GM04504 (cell line): ENCODE results near the gene PIEZO1.

Experiments
- DNase-seq: peaks from one replicate; pipeline ENCODE4 v3.0.0-alpha.2; 2012; ENCODE audit warnings: low read depth

The PIEZO1 gene

DNA sequence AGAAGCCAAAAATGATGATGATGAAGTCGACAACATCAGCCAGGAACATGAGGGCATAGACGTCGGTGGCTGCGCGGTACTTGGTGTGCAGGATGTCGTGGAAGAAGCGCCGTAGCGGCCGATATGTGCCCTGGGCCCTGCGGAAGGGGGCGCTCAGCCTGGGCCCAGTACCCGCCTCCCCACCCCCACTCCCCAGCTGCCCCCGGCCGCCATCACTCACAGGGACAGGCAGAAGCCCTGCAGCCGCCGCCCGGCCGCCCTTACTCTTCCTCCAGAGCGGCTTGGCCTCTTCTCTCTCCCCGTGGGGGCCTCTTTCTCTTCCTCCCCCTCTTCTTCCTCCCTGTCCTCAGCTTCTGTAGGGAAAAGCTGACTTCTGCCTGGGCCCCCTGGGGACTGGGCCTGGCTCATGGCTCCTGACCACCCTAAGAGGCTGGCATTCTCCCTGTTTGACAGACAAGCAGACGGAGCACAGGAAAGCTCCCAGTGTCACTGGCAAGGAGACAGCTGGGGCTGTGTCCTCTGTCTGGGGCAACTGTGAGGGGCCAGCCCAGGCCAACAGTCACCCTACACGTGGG, 64.5 kb downstream of the PIEZO1 start:
- DNase-seq, result no peak

DNA sequence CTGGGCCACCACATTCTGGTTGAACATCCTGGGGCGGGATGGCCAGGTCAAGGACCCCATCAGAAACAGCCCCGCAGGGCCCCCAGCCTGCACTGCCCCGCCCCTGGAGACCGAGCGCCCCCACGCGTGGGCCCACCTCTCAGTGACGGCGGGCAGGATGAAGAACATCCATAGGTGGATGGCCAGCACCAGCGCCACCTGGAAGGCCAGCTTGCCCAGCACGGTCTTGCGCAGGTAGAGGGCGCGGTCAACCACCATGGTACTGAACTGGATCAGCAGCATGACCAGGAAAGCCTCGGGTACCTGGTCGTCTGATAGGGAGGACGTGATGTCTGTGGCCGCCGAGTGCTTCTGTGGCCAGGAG, 65.1 kb downstream of the PIEZO1 start:
- no peak for DNase-seq

DNA sequence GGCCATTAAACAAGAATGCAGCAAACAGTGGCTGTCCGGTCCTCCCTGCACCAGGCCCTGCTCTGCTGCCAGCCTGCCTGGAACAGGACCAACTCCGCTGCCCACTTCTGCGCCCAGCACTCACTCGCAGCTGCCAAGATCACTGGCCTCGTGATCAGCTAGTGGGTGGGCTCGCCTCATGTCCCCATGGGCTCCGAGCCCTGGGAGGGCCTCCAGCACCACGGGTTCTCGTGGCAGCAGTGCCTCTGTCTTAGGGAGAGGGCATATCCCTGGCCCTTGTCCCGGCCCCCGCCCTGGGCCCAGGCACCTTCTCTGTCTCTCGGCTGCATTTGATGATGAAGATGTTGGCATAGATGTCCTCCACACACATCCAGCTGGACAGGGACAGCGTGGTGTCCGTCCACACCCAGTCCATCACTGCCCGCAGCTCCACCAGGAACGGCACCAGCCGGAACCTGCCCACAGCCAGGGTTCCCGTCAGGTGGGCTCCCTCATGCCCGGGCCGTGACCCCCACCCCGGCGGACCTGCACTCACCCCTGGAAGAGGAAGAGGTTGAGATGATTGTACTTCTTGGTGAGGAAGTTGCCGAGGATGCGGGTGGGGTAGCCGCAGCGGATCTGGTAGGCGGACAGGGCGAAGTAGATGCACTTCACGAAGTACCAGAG, 65.6 kb downstream of the PIEZO1 start:
- no peak for DNase-seq

DNA sequence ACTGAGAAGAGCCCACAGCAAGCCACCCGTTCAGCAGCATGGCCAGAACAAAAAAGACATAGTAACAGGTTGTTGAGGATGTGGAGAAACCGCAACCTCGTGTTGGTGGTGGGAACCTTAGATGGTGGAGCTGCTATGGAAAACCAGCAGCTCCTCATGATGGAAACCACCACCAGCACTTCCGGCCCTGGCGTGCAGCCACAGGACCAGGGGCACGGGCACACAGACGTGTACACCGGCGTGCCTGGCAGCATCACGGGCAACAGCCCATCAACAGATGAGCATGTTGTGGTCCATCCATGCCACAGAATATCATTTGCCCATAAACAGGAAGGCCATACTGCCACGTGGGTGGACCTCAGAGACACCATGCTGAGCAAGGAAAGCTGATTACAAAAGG, 66.8 kb downstream of the PIEZO1 start:
- DNase-seq, result no peak

DNA sequence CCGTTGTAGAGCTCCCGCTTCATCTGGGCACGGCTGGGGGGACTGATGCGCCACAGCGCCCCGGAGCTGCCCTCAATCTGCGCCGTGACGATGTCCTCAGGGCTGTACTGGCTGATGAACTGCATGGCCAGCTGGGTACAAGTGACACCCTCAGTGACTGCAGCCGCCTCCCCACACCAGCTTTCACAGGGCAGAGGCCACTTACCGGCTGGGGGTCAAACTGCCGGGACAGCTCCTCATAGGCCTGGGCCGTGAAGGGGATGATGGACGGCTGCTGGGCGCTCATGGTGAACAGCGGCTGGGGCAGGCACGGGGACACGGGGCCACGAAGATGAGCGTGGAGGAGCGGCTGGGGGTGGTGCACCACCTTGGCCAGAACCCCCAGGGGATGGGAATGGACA, 68.4 kb downstream of the PIEZO1 start:
- no peak for DNase-seq

DNA sequence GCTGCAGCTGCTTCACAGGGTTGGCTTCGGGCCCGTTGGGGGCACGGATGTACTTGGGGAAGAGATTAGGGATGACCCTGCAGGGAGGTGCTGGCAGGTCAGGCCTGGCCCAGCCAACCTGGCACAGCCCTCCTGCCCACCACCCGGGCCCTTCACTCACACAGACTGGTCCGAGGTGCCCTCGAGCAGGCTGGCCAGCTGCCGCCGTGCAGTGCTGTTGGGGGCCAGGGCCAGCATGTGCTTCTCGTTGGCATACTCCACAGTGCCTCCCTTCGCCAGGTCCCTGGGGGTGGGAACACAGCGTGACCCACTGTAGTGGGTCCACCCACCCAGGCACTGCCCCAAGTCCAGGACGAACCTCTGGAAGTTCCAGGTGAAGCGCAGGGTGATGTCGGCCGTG, 68.8 kb downstream of the PIEZO1 start:
- no peak for DNase-seq

DNA sequence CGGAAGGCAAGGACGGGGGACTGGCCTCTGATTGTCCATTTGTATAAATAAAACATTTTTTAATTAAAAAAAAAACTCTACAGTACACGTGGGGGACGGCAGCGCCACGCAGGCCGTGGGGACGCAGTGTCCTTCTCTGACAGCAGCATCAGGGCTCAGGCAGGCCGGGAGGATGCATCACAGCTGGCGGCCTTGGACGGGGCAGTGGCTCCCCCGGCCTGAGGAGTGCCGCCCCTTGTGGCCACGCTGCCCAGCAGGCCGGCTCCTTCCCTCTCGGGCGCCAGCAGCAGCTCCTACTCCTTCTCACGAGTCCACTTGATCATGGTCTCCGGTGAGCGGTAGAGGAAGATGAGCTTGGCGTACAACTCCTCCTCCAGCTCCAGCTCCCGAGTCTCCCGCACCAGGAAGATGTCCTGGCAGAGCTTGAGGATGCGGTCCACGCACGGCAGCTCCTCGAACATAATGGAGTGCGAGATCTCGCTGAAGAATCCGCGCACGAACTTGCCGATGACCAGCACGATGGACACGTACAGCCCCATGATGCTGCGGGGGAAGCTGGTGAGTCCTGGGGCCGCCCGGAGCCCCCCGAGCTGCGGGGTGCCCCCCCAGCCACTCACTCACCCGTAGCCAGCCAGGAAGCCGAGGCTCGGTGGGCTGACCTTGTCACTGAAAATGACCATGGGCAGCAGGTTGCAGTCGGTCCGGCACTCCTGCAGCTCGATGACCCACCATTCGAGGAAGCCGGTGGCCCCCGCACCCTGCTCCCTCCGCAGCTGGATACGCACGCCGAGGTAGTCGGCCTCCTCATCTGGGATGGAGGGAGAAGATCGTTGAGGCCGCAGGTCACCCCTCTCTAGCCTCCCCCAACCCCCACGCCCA, 69.5 kb downstream of the PIEZO1 start:
- DNase-seq, result no peak

DNA sequence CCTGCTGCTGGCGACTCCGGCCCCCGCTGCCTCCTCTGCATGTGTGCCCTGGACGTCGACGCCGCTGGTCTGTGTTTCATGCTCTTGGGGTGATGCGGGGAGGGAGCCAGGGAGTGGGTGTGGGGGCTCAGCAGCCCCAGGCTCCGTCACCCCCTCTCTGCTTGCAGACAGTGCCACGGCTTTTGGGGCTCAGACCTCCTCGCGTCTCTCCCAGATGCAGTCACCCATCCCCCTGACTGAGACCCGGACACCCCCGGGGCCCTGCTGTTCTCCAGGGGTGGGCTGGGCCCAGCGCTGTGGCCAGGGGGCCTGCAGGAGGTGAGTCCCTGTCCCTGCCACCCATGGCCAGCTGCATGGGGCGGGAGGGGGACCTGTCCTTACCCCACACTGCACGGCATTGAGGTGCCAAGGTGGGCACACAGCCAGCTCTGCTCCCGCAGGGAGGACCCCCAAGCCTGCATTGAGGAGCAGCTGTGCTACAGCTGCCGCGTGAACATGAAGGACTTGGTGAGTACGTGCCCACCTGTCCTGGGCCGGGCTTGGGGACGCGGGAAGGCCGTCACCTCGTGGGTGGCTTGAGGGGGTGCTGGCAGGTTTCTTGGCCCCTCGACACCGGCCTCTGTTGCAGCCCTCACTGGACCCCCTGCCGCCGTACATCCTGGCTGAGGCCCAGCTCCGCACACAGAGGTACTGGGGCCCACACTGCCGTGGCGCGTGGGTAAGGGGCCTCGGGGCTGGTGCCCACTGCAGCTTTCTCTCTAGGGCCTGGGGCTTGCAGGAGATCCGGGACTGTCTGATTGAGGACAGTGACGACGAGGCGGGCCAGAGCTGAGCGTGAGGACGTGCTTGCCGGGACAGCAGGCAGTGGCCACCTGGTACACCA, 70.4 kb downstream of the PIEZO1 start:
- DNase-seq, result no peak

DNA sequence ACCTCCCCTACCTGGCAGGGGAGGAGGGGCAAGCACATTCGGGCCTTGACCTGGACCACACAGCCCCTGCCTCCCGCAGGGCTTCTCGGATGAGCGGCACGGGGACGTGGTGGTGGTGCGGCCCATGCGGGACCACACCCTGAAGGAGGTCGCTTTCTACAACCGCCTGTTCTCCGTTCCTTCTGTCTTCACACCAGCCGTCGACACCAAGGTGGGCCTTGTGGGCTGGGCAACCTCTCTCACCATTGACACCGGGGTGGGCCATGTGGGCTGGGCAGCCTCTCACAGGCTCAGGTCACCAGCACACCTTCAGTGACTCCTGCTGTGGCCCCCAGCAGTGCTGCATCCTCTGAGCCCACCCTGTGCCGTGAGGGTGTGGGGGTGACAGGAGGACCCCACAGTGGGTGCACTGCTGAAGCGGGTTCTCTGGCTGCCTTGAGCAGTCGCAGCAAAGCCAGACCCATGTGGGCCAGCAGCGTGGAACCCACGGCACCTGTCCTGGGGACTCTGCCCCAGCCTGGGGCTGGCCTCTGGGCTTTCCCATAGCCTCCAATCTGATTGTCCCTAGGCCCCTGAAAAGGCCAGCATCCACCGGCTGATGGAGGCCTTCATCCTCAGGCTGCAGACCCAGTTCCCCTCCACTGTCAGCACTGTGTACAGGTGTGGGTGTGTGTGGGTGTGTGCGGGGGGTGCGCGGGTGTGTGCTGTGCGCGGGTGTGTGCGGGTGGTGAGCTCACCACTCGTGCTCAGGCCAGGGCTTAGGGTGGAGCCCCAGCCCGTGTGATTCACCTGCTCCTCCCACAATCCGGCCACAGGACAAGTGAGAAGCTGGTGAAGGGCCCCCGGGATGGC, 71.2 kb downstream of the PIEZO1 start:
- no peak for DNase-seq

DNA sequence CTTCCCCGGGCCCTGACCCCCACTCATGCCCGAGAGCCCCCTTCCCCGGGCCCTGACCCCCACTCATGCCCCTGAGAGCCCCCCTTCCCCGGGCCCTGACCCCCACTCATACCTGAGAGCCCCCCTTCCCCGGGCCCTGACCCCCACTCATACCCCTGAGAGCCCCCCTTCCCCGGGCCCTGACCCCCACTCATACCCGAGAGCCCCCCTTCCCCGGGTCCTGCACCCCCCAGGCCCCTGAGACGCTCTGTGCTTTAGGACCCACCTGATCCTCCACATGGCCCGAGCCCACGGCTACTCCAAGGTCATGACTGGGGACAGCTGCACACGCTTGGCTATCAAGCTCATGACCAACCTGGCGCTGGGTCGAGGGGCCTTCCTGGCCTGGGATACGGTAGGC, 72.0 kb downstream of the PIEZO1 start:
- no peak for DNase-seq

DNA sequence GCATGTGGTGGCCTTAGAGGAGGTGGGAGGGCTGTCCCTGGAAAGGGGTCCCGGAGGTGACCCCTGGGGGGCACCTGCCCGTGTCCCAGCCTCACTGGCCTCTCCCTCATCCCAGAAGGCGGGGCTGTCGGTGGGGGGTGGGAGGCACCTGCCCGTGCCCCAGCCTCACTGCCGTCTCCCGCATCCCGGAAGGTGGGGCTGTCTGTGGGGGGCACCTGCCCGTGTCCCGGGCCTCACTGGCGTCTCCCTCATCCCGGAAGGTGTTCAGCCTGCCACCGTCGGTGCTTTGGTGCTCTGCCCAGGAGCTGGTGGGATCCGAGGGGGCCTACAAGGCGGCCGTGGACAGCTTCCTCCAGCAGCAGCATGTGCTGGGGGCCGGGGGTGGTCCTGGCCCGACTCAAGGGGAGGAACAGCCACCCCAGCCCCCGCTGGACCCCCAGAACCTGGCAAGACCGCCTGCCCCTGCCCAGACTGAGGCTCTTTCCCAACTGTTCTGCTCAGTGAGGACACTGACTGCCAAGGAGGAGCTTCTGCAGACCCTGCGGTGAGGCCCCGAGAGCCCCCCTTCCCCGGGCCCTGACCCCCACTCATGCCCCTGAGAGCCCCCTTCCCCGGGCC, 72.5 kb downstream of the PIEZO1 start:
- no peak for DNase-seq

DNA sequence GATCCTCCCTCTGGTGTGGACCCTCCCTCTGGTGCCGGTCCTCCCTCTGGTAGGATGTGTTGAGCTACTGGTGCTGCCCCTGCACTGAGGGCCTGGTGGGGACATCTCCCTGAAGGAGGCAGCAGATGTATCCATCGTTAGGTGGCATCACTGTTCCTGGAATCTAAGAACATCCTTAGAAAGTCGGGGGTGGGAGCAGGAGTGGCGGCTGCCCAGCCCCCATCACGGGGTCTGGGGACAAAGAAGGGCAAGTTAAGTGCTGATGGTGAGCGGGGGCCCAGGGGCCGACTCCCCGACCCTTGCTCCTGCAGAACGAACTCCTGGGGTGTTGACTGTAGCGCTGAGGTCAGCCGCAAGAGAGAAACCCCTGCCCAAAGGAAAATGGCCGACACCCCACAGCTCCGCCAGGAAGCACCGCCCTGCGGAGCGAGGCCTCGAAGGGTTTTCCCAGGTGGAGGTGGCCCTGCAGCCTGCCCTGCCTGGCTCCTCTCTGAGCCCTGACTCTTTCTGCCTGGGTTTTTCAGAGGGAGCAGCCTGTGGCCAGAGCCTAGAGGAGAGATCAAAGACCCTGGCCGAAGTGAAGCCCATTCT, 73.2 kb downstream of the PIEZO1 start:
- no peak for DNase-seq

DNA sequence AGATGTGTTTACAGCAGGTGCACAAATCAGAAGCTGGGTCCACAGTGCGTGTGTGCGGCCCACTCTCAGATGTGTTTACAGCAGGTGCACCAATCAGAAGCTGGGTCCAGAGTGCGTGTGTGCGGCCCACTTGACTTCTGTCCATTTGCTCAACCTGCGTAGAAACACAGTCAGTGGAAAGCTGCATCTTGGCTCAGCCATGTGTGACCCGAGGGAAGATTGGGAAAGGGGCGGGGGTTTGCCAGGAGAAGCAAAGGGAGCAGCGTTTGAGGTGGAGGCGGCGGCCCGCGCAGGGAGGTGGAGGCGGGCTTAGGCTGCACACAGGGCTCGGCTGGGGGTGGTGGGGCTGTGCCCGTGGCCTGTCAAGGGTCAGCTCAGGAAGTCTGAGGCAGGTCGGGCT, 74.5 kb downstream of the PIEZO1 start:
- DNase-seq, result no peak

DNA sequence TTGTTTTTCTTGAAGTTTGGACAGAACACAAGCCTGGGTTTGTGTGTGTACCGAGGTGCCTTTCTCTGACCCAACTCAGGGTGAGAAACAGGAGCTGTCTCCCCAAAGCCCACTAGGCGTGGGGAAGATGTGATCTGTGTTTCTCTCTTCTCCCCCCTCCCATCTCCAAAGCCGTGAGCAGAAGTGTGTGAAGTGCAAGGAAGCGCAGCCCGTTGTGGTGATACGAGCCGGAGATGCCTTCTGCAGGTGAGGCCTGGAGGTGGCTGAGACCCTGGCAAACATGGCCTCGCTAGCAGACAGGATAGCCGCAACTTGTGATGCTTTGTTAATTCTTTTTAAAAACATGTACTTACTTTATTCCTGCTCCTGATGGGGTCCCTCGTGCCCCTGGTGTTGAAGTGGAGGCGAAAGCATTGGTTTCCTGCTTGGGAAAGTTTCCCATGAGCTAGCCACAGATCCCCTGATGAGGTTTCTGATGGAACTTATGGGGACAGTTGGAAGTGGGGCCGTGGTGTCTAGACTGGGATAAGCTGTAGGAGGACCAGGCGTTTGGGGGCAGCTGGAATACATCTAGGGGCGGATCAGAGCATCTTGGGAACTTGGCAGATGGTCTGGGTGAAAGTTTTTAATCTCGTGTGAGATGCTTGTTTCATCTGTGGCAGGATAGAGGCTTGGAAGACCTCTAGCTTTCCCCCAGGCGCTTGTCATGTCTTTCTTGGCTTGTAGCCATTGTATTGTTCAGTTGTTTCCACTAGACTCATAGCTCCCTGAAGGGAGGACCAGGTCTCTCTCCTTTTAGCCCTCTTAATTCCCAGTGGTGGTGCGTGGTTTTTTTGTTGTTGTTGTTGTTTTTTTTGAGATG, 77.8 kb downstream of the PIEZO1 start:
- no peak for DNase-seq

DNA sequence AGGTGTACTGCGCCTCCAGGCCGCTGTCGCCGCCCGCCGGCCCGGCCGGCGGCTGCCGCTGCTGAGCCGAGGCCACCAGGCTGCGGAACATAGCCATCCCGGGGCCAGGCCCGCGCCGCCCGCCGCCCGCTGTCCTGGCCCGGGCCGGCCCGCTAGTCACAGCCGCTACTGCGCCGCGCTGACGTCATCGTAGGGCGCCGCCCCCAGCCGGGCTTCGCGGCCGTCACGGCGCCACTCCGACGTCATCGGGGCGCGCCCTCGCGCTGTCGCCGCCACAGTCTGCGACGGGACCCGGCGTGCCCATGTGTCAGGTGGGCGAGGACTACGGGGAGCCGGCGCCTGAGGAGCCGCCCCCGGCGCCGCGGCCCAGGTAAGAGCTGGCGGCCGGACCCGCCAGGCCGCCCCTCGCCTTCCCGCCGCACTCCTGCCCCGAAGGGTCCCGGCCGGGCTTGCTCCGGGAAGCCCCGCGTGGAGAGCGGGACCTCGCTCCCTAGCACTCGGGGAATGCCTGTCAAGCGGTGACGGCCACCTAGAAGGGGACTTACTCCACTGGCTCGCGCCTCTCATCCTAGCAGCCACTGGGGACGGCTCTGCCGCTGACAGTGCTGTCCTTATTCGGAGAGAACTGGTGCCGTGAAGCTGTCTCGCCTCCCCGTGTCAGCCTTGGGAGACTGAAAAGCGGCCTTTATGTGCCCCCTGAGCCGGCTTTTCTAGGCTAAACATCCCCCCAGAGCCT, 78.6 kb downstream of the PIEZO1 start, which contains the start of the genes CTU2 and RNF166:
Gene CTU2 (plus strand): TSS at position 275 of the 736 bp plus-strand sequence. CDS start 28 bp downstream, at position 303.
Gene RNF166 (minus strand): TSS at position 180 of the 736 bp plus-strand sequence. CDS start 83 bp downstream, at position 97.
- peak; percentile 69 for DNase-seq

DNA sequence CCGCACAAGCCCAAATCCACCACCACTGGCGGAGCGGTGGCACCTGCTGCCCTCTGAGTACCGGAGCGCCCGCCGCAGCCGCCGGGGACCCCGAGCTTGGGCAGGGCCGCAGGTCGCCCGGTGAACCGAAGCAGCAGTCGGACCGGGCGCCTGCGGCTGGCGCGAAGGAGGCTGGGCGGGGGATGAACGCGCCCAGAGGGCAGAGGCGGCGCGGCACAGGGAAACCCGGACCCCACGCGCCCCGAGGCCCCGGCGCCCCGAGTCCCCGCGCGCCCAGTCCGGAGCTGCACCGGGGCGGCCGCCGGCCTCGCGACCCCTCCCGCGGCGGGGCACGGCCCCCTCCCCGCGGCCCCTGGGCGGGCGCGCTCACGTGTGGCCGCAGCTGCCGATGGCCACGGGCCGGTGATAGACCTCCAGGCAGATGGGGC, 79.2 kb downstream of the PIEZO1 start:
- DNase-seq, result no peak

DNA sequence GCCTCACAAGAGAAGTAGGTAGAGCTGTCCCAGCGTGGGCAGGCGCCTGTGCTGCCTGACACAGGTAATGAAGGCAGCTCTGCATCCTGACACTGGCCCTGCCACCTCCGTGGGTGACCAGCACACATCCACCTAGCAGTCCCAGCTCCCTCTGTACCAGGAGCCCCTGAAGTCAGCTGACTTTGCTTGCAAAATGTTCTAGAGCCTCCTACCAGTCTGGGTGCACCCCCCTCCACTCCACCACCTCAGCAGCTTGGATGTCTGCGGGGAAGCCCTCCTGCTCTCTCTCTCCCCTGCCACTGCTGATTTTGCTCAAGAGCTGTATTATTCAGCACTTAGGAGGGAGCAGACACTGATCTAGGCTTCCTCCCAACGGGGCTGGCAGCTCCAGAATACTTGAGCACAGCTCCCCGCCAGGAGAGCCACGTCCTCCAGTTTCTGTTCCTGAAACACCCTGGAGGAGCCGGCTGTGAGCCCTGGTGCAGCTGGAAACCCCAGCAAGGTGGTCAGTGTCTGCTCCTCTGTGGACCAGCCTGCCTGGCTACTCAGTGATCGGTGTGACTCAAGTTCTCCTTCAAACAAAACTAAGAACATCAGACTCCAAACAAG, 79.8 kb downstream of the PIEZO1 start:
- no peak for DNase-seq
